SW480 (cell line): ENCODE results near the gene LRRC25.
A peak's percentile ranks its signal among the peaks of the same experiment; 100 is the strongest.

Experiments
- DNase-seq: peaks from one replicate; pipeline ENCODE4 v3.0.0-alpha.2; 2016; ENCODE audit warnings: low spot score

Gene LRRC25

GRCh38 chr19:18397242-18398202 is at the start of gene LRRC25:
LRRC25 (minus strand) TSS chr19:18397622; CDS start chr19:18396963, 659 bp downstream.
- DNase-seq = no peak

GRCh38 chr19:18446811-18447359 is 49.5 kb upstream of the LRRC25 start:
- DNase-seq = no peak

GRCh38 chr19:18446145-18446810 is 48.9 kb upstream of the LRRC25 start:
- DNase-seq = no peak

GRCh38 chr19:18445262-18445948 is 48.0 kb upstream of the LRRC25 start:
- no peak for DNase-seq

GRCh38 chr19:18444513-18444912 is 47.1 kb upstream of the LRRC25 start:
- DNase-seq = no peak

- DNase-seq = no peak
Observed at GRCh38 chr19:18443831-18444230, 46.4 kb upstream of the LRRC25 start.

GRCh38 chr19:18443406-18443805 is 46.0 kb upstream of the LRRC25 start:
- DNase-seq = no peak

GRCh38 chr19:18442941-18443340 is 45.5 kb upstream of the LRRC25 start:
- no peak for DNase-seq

- no peak for DNase-seq
Observed at GRCh38 chr19:18441804-18442788, 44.7 kb upstream of the LRRC25 start.

- no peak for DNase-seq
Observed at GRCh38 chr19:18440936-18441803, 43.7 kb upstream of the LRRC25 start.

- peak; percentile 42 for DNase-seq
Observed at GRCh38 chr19:18440415-18440877, 43.0 kb upstream of the LRRC25 start.

- no peak for DNase-seq
Observed at GRCh38 chr19:18439910-18440237, 42.5 kb upstream of the LRRC25 start.

- no peak for DNase-seq
Observed at GRCh38 chr19:18439025-18439909, 41.8 kb upstream of the LRRC25 start.

- no peak for DNase-seq
Observed at GRCh38 chr19:18438331-18439024, 41.1 kb upstream of the LRRC25 start.

GRCh38 chr19:18437491-18438330 is 40.3 kb upstream of the LRRC25 start, which contains the start of gene ISYNA1:
ISYNA1 (minus strand) TSS chr19:18438133; CDS start chr19:18437979, 154 bp downstream.
- peak; percentile 33 for DNase-seq

- peak; percentile 75 for DNase-seq
Observed at GRCh38 chr19:18436671-18437490, 39.5 kb upstream of the LRRC25 start.
